Esophagus muscularis mucosa (tissue), 4 donors: ENCODE measurements around the gene CDRT15L2. TPM values are rescaled to one million over a fixed set of nuclear protein-coding genes. Genes with fewer than 3 reads are reported as not detected.
"Not testable (repeated sequence)": the region's sequence is repeated elsewhere in the genome, so short reads cannot be mapped to it uniquely, and the experiment has no call there.

Experiments used
- DNase-seq: peaks from one replicate; pipeline ENCODE4 v3.0.0-alpha.2; 2017; ENCODE audit errors: extremely low spot score
- H3K27ac ChIP-seq, 4 donors: fragments of 200-600 bp; sonication (generic); replicated peaks in 1 of 4; 1 replicate in 3 of 4; 2 replicates in 1 of 4; pipeline ENCODE4 v1.5.1; 2016 to 2019; ENCODE audit warnings: mild to moderate bottlenecking in 1 of 4
- H3K27me3 ChIP-seq, 4 donors: fragments of 200-600 bp; sonication (generic); one replicate each; pipeline versions ENCODE4 v1.5.1 to v1.6.0; 2016 to 2019
- H3K36me3 ChIP-seq, 4 donors: fragments of 200-600 bp; sonication (generic); one replicate each; pipeline ENCODE4 v1.5.1; 2016 to 2019
- H3K4me1 ChIP-seq, 4 donors: fragments of 200-600 bp; sonication (generic); one replicate each; pipeline ENCODE4 v1.5.1; 2016 to 2019
- H3K4me3 ChIP-seq, 4 donors: fragments of 200-600 bp; sonication (generic); 1 replicate in 2 of 4; 2 replicates in 2 of 4; pipeline ENCODE4 v1.5.1; 2016 to 2019; ENCODE audit warnings: mild to moderate bottlenecking in 4 of 4, moderate library complexity in 1 of 4
- H3K9me3 ChIP-seq, 4 donors: fragments of 200-600 bp; sonication (generic); 1 replicate in 3 of 4; 2 replicates in 1 of 4; pipeline ENCODE4 v1.5.1; 2016 to 2019
- EP300 ChIP-seq: sonication (generic); formaldehyde crosslinking; IDR thresholded peaks from one replicate; pipeline ENCODE4 v1.6.1; 2017; ENCODE audit warnings: antibody characterized with exemption
- POLR2A ChIP-seq: fragments of 450-650 bp; IDR thresholded peaks from one replicate; pipeline ENCODE4 v1.6.1; 2017; ENCODE audit warnings: antibody characterized with exemption, moderate library complexity, mild to moderate bottlenecking, low read depth
- POLR2AphosphoS5 ChIP-seq, 2 donors: sonication (generic); formaldehyde crosslinking; IDR thresholded peaks; one replicate each; pipeline ENCODE4 v1.6.1; 2017; ENCODE audit warnings: antibody characterized with exemption in 2 of 2
- WGBS: methylation state at CpG from one replicate; pipeline ENCODE4 v1.1.5; 2018; 5-methylcytosine and 5-hydroxymethylcytosine counted together
- intact Hi-C: fragments of 100-400 bp; cut with DNase I; formaldehyde crosslinking; loops from one replicate; pipeline ENCODE4 v1.15.1; 2023
- total RNA-seq, 4 donors: library from RNA; depleted of rRNA; stranded (reverse); fragments of >200 nt; gene quantifications; one replicate each; pipeline versions ENCODE4 v1.1.0 to v1.2.1, GENCODE V29; 2016
- TF ChIP-seq, protein P1 (sequence below), 3 experiments: fragments of 200-600 bp in 2 of 3; fragments of 450-650 bp in 1 of 3; sonication (generic) in 2 of 3; IDR thresholded peaks; one replicate each; pipeline ENCODE4 v1.5.1; 2017 to 2019; ENCODE audit warnings: antibody characterized with exemption in 3 of 3, mild to moderate bottlenecking in 2 of 3, moderate library complexity in 1 of 3

The CDRT15L2 gene
- total RNA-seq, 4 donors from 2014 or later, result not detected

DNA sequence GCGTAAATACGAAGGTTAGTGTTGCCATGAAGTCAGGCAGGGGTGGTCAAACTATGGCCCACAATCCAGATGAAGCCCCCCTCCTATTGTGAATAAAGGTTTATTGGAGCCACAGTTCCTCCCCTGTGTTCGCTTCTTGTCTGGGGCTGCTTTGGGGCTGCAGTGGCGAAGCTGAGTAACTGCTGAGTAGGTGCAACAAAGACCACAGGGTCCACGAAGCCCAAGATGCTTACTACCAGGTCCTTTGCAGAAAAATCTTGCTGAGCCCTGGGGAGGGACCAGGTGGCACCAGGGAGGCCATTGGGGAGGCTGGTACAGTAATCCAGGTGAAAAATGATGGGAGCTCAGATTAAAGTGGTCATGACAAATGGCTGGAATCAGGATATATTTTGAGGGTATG lies 21.4 kb upstream of the CDRT15L2 start:
- DNase-seq, result peak; percentile 29
- H3K27me3 ChIP-seq, H3K9me3 ChIP-seq, H3K27ac ChIP-seq, H3K4me1 ChIP-seq, H3K4me3 ChIP-seq, intact Hi-C loops, H3K36me3 ChIP-seq: not testable (repeated sequence)
- WGBS, result 96% methylated on average over 5 of the region's 5 CpGs

DNA sequence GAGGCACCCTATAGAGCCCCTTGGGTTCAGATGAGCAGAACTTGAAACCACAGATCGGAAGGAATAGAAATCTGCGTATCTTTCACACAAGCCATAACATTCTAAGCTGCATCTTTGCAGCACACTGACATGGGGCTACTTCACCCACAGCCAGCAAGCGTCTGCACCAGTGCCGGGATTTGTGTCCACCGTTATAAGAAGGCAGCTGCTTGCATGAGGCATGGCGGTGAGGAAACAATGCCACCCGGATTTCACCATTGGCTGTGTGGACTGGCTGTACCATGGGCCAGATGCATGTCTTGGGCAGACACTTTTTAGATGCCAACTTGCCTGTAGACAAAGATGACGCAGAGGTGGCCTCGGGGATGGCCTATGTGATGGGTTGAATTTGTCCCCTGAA lies 20.5 kb upstream of the CDRT15L2 start:
- H3K27me3 ChIP-seq, H3K36me3 ChIP-seq, intact Hi-C loops, H3K4me1 ChIP-seq, H3K27ac ChIP-seq, H3K4me3 ChIP-seq, H3K9me3 ChIP-seq: not testable (repeated sequence)
- 87% methylated on average over 7 of the region's 9 CpGs for WGBS
- peak; percentile 57 for DNase-seq

DNA sequence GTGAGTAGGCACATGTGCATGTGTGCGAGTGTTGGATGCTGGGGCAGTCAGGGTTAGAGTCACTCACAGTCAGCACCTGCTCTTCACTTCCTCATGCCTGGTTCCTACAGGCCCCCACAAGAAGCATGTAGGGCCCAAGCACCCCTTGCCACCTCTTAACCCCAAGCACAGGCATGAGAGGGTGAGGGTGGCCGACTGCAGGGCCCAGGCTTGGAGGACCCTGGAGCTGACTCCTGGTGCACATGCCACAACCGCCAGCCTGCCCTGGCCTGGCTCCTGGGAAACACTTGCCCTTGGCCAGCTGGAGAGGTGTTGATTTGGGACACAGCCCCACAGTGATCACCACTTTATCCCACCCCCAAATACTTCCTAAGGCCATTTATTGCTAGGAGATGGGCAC lies 16.9 kb upstream of the CDRT15L2 start:
- DNase-seq, result no peak
- H3K9me3 ChIP-seq, result no peaks in the 10 kb centered on the region
- H3K27ac ChIP-seq, result no peak overlapping the region
- no peak overlapping the region for H3K4me3 ChIP-seq
- intact Hi-C loops, result no loop called here
- peaks cover 0 to 20% (median 0%) of the 10 kb centered on the region in 4 donors for H3K27me3 ChIP-seq
- 86% methylated on average over 3 of the region's 3 CpGs for WGBS
- no peak for TF ChIP-seq POLR2AphosphoS5 (IDR thresholded peaks at IDR 0.05)
- TF ChIP-seq, protein P1, sequence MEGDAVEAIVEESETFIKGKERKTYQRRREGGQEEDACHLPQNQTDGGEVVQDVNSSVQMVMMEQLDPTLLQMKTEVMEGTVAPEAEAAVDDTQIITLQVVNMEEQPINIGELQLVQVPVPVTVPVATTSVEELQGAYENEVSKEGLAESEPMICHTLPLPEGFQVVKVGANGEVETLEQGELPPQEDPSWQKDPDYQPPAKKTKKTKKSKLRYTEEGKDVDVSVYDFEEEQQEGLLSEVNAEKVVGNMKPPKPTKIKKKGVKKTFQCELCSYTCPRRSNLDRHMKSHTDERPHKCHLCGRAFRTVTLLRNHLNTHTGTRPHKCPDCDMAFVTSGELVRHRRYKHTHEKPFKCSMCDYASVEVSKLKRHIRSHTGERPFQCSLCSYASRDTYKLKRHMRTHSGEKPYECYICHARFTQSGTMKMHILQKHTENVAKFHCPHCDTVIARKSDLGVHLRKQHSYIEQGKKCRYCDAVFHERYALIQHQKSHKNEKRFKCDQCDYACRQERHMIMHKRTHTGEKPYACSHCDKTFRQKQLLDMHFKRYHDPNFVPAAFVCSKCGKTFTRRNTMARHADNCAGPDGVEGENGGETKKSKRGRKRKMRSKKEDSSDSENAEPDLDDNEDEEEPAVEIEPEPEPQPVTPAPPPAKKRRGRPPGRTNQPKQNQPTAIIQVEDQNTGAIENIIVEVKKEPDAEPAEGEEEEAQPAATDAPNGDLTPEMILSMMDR (IDR thresholded peaks at IDR 0.05), result no peak
- no peak for TF ChIP-seq POLR2A
- no peak for TF ChIP-seq EP300
- H3K4me1 ChIP-seq, result no peaks in the 10 kb centered on the region
- no peaks in the 10 kb centered on the region for H3K36me3 ChIP-seq

DNA sequence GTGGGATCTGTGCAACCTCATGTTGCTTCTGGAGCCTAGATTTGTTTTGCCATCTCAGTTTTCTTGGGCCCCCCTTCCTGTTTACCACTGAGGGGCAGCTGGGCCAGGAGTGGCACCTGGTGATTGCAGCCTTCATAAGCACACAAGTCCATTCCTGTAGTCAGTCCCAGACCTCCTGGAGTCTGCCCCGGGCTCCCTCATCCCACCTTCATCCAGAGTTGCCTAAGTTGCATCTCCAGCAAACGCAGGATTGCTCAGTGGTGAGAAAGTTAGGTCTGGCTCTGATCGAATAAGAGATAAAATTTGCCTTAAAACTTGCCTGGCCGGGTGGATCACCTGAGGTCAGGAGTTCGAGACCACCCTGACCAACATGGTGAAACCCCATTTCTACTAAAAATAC lies 14.3 kb upstream of the CDRT15L2 start:
- H3K4me1 ChIP-seq, H3K27ac ChIP-seq, H3K36me3 ChIP-seq, H3K9me3 ChIP-seq, H3K4me3 ChIP-seq, intact Hi-C loops, DNase-seq: not testable (repeated sequence)
- 92% methylated on average over 5 of the region's 5 CpGs for WGBS
- peaks cover 0 to 20% (median 0%) of the 10 kb centered on the region in 4 donors for H3K27me3 ChIP-seq

DNA sequence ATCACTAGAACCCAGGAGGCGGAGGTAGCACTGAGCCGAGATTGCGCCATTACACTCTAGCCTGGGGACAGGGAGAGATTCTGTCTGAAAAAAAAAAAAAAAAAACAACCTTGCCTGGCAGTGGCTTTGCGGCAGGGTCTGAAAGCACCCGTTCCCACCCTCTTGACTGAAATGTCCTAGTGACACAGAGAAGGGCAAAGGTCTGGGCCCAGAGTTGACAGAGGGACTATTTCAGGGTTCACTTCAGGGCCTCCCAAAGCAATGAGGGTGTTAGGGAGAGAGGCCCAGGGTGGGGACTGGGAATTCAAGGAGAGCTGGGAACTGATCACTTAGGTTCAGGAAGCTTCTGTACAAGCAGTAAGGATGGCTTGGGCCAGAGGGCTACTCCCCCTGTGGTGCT lies 13.8 kb upstream of the CDRT15L2 start:
- intact Hi-C loops, result no loop called here

DNA sequence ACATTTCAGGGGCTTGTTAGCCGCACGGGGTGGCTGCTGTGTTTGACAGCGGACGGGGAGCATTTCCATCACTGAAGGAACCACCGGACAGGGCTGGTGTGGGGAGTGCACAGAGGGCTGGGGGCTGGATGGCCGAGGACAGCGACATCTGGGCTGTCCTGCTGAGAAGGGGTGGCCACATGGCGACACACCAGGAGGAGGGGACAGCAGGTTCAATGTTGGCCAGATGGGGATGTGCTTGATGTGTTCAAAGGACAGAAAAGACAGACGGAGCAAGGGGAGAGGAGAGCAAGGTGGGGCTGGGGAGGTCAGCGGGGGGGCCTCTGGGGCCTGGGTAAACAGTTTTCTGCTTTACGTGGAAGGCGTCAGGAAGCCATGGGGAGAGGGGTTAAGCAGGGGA lies 12.8 kb upstream of the CDRT15L2 start:
- DNase-seq, H3K4me3 ChIP-seq, H3K4me1 ChIP-seq, H3K27ac ChIP-seq, intact Hi-C loops, H3K36me3 ChIP-seq, H3K9me3 ChIP-seq: not testable (repeated sequence)
- H3K27me3 ChIP-seq, result peaks cover 0 to 20% (median 0%) of the 10 kb centered on the region in 4 donors
- WGBS, result 52% methylated on average over 12 of the region's 12 CpGs

More for the DNA sequence above, 13.8 kb upstream of the CDRT15L2 start:
- Histone ChIP-seq H3K27me3 (peaks cover 0 to 20% (median 0%) of the 10 kb centered on the region in 4 donors), H3K36me3 (no peaks in the 10 kb centered on the region), H3K27ac (no peak overlapping the region), H3K9me3 (no peaks in the 10 kb centered on the region), H3K4me3 (no peak overlapping the region), H3K4me1 (no peaks in the 10 kb centered on the region)
- no peak for TF ChIP-seq EP300
- TF ChIP-seq POLR2A, result no peak
- no peak for TF ChIP-seq POLR2AphosphoS5 (IDR thresholded peaks at IDR 0.05)
- TF ChIP-seq, protein P1 (IDR thresholded peaks at IDR 0.05), result no peak
- WGBS, result 95% methylated on average over 5 of the region's 5 CpGs
- no peak for DNase-seq

DNA sequence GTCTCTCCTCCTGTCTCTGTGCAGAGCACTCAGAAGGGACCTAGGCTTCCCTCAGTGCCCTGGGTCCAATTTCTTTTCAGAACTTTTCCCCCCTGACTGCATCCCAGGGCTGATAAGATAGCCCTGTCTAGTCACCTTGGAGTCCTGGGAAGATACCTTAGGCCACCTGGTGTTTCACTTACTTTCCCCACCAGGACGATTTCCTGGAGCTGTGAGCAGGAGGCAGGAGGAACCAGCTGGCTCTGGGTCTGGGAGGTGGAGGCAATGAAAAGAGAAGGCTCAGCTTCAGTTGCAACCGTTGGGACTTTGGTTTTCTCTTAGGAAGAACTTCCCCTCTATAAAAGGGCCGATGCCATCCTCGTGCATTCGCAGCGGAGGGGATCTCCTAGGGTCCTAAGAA lies 12.1 kb upstream of the CDRT15L2 start:
- WGBS, result 67% methylated on average over 6 of the region's 6 CpGs
- H3K27me3 ChIP-seq, result peaks cover 0 to 18% (median 0%) of the 10 kb centered on the region in 4 donors
- H3K36me3 ChIP-seq, H3K9me3 ChIP-seq, H3K27ac ChIP-seq, DNase-seq, H3K4me3 ChIP-seq, H3K4me1 ChIP-seq, intact Hi-C loops: not testable (repeated sequence)

DNA sequence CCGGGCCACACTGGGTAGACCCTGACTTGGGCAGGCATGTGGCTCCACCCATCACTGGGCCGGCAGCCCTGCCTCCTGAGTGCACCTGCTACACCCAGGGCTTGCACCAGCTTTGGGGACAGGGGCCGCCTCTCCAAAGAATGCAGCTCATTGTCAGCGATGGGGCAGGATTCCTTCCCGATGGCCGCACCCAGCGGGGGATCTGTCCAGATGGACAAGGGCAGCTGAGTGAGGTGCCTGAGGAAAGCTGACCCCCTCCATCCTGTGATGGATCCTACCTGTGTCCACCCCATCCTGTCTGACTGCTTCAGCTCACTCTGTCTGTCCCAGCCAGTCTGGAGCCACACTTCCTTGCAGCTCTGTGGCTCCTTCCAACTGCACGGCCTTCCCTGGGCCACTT lies 10.9 kb upstream of the CDRT15L2 start:
- H3K9me3 ChIP-seq, H3K4me3 ChIP-seq, H3K36me3 ChIP-seq: not testable (repeated sequence)

DNA sequence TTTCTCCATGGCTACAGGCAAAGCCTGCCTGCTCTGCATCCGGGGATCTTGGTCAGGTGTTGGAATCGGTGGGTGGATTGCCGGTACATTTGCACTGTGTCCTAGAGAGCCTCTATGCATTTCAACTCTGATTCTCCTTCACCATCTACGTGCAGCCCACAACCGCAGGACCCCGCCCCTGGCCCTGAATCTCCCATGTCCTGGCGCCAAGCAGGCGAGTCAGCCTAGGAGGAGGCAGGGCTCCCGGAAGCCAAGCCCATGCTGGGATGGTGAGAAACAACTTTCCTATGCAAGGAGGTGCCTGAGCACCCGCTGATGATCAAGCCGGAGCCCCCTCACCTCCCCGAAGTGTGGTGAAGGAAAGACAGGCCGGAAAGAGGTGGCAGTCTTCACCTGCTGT lies 7.9 kb upstream of the CDRT15L2 start:
- 79% methylated on average over 9 of the region's 13 CpGs for WGBS
- H3K36me3 ChIP-seq, DNase-seq, H3K4me1 ChIP-seq, H3K9me3 ChIP-seq, H3K27ac ChIP-seq, intact Hi-C loops, H3K27me3 ChIP-seq, H3K4me3 ChIP-seq: not testable (repeated sequence)

More for the DNA sequence above, 10.9 kb upstream of the CDRT15L2 start:
- H3K4me1 ChIP-seq, intact Hi-C loops, DNase-seq, H3K27ac ChIP-seq: not testable (repeated sequence)
- WGBS, result 84% methylated on average over 5 of the region's 8 CpGs
- H3K27me3 ChIP-seq, result peaks cover 0 to 15% (median 0%) of the 10 kb centered on the region in 4 donors

DNA sequence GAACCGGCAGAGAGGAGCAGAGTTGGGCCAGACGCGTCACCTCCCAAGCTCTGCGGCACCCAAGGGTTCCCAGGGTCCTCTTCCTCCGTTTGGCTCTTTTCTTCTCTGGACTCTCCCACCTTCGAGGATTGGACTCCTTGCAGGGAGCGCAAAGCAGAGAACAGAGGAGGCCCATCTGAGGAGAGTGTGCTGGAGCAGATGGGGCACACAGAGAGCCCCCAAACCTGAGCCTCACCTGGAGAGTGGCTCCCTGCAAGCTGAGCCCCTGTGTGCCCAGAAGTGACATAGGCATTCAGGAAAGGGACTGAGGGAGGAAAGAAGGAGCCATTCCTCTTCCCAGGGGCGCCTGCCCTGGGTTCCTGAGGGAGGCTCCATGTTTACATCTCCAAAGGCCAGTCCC lies 6.3 kb upstream of the CDRT15L2 start:
- intact Hi-C loops, H3K4me1 ChIP-seq, H3K27ac ChIP-seq, H3K27me3 ChIP-seq, H3K36me3 ChIP-seq, H3K4me3 ChIP-seq, H3K9me3 ChIP-seq: not testable (repeated sequence)
- DNase-seq, result peak; percentile 31
- WGBS, result 83% methylated on average over 2 of the region's 8 CpGs

DNA sequence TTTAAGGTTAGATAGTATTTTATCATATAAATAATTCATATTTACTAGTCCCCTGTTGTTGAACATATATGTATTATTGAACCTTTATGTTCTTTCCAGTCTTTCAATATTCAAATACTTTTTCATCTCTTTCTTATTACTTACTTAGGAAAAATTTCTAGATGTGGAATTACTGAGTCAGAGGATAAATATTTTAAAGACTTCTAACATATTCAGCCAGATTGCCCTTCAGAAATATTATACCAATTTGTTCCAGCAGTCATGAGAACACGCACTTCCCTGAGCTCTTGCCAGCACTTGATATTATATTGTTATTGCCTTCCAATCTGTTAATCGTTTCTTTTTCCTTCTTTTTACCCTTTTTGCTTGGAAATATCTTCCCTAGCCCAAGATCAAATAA lies 4.5 kb upstream of the CDRT15L2 start:
- H3K27ac ChIP-seq, DNase-seq, H3K36me3 ChIP-seq, intact Hi-C loops, H3K27me3 ChIP-seq, H3K4me3 ChIP-seq, H3K4me1 ChIP-seq, H3K9me3 ChIP-seq: not testable (repeated sequence)
- WGBS, result 47% methylated on average over 2 of the region's 2 CpGs
